AG04450 (cell line): ENCODE results near the gene IGFBP1. TPM values are rescaled to one million over a fixed set of nuclear protein-coding genes. Genes with fewer than 3 reads are reported as not detected.

Experiments
- CTCF ChIA-PET: fragments of 300-600, 350-600 bp; formaldehyde crosslinking; extraction: SDS; loops from one replicate; lab custom pipeline; 2022; ENCODE audit warnings: antibody characterized with exemption, inconsistent platforms; lab: Charles Lee
- POLR2A ChIA-PET: fragments of 350-600 bp; formaldehyde crosslinking; extraction: SDS; loops from one replicate; lab custom pipeline; 2021; ENCODE audit warnings: antibody characterized with exemption, inconsistent platforms; lab: Yijun Ruan, JAX
- DNase-seq: peaks from one replicate; pipeline ENCODE4 v3.0.0-alpha.2; 2011; ENCODE audit warnings: low read depth, low spot score
- H3K27ac ChIP-seq: one replicate; pipeline ENCODE4 v1.5.1; 2012; ENCODE audit warnings: low read depth, low read length, control low read depth
- H3K27me3 ChIP-seq: one replicate; pipeline ENCODE4 v1.6.0; 2012; ENCODE audit warnings: low read length; ENCODE audit not compliant: control insufficient read depth, insufficient read depth
- H3K4me3 ChIP-seq: 2 replicates; pipeline ENCODE4 v1.5.1; 2011; ENCODE audit warnings: mild to moderate bottlenecking, low read depth, low read length, control low read depth
- H3K9me3 ChIP-seq: 2 replicates; pipeline ENCODE4 v1.5.1; 2012; ENCODE audit warnings: low read length; ENCODE audit not compliant: control insufficient read depth, insufficient read depth
- CTCF ChIP-seq: IDR thresholded peaks from 2 replicates; pipeline ENCODE4 v1.5.1; 2011; ENCODE audit warnings: low read depth, low read length, control low read depth, inconsistent platforms
- polyA plus RNA-seq: library from polyadenylated mRNA; depleted of rRNA; stranded (reverse); fragments of >200 nt; gene quantifications from 2 replicates; pipeline ENCODE4 v1.2.3, GENCODE V29; 2011

The IGFBP1 gene
- polyA plus RNA-seq, 1 experiment = 0.07 TPM

- Histone ChIP-seq H3K9me3 (peaks cover 17% of the 10 kb centered on the region), H3K27ac (no peak overlapping the region), H3K4me3 (no peak overlapping the region), H3K27me3 (no peaks in the 10 kb centered on the region)
- no peak for TF ChIP-seq CTCF
- DNase-seq = no peak
- ChIA-PET CTCF (no interaction called here), POLR2A (no interaction called here)
Measured at GRCh38 chr7:45878457-45879144, 9.7 kb upstream of the IGFBP1 start.

DNA sequence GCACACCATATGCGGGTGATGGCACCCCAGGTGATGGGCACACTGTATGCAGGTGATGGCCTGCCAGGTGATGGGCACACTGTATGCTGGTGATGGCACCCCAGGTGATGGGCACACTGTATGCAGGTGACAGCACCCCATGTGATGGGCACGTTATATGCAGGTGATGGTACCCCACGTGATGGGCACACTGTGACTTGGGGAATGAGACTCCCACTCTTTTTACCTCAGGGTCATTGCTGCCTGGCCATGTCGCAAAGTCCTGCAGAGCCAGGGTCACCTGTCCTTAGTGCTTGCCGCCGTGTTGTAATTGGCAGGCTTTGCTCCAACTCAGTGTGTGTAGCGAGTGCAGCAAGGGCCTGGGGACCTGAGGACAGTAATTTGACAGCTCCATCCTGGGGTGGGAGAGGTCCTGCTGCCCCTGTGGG lies 7.8 kb upstream of the IGFBP1 start:
- peaks cover 17% of the 10 kb centered on the region for H3K9me3 ChIP-seq
- no peak for DNase-seq
- TF ChIP-seq CTCF = no peak
- H3K27ac ChIP-seq = no peak overlapping the region
- H3K4me3 ChIP-seq = no peak overlapping the region
- ChIA-PET POLR2A (no interaction called here), CTCF (no interaction called here)
- H3K27me3 ChIP-seq = no peaks in the 10 kb centered on the region

- POLR2A ChIA-PET = no interaction called here
- no peak for DNase-seq
- H3K27me3 ChIP-seq = no peaks in the 10 kb centered on the region
- no peak overlapping the region for H3K4me3 ChIP-seq
- peak overlapping the region; percentile 40 for H3K27ac ChIP-seq
- TF ChIP-seq CTCF = no peak
- peaks cover 17% of the 10 kb centered on the region for H3K9me3 ChIP-seq
- CTCF ChIA-PET = interaction anchor here (1.7 kb wide), 1 partner anchor 9 kb away, joined by 12 read pairs; no protein-coding TSS in a partner anchor
Measured at GRCh38 chr7:45881280-45881758, 7.0 kb upstream of the IGFBP1 start.

GRCh38 chr7:45881759-45882464 lies 6.4 kb upstream of the IGFBP1 start:
- Histone ChIP-seq H3K4me3 (no peak overlapping the region), H3K9me3 (peaks cover 12% of the 10 kb centered on the region), H3K27me3 (no peaks in the 10 kb centered on the region), H3K27ac (peak overlapping the region; percentile 54)
- no peak for TF ChIP-seq CTCF
- ChIA-PET CTCF (interaction anchor here (0.8 to 1.7 kb wide), 2 partner anchors 9 to 10 kb away, joined by 3 to 12 read pairs; no protein-coding TSS in a partner anchor), POLR2A (interaction anchor here (0.7 kb wide), 1 partner anchor 29 kb away, joined by 3 read pairs; no protein-coding TSS in a partner anchor)
- DNase-seq = peak; percentile 55

- Histone ChIP-seq H3K4me3 (no peak overlapping the region), H3K27me3 (no peaks in the 10 kb centered on the region), H3K27ac (peak overlapping the region; percentile 54), H3K9me3 (peaks cover 12% of the 10 kb centered on the region)
- POLR2A ChIA-PET = interaction anchor here (0.7 kb wide), 1 partner anchor 28 kb away, joined by 3 read pairs; no protein-coding TSS in a partner anchor
- CTCF ChIA-PET = interaction anchor here (0.8 to 1.7 kb wide), 2 partner anchors 8 to 11 kb away, joined by 3 to 12 read pairs; no protein-coding TSS in a partner anchor
- DNase-seq = no peak
- no peak for TF ChIP-seq CTCF
Measured at GRCh38 chr7:45882465-45882810, 5.8 kb upstream of the IGFBP1 start.
